PC-3 (cell line): ENCODE data around the gene CELA3B. TPM values are rescaled to one million over a fixed set of nuclear protein-coding genes. Genes with fewer than 3 reads are reported as not detected.
"Not testable (repeated sequence)": the region's sequence is repeated elsewhere in the genome, so short reads cannot be mapped to it uniquely, and the experiment has no call there.

Source experiments
- ATAC-seq: fragments of 200-7000 bp; cut with Tn5 transposase; 2 replicates; pipeline ENCODE4 v1.9.1; 2020; ENCODE audit warnings: mild to moderate bottlenecking, moderate library complexity
- Bru-seq: library from RNA; stranded (reverse); fragments of 400-500 nt; gene quantifications from one replicate; lab custom pipeline; 2021; lab: Mats Ljungman, UMichigan
- BruChase-seq, 2 experiments: library from RNA; stranded (reverse); fragments of 400-500 nt; gene quantifications; one replicate each; lab custom pipeline; 2021; lab: Mats Ljungman, UMichigan
- BruUV-seq: library from RNA; stranded (reverse); fragments of 400-500 nt; replicated peaks from 2 replicates; lab custom pipeline; 2021; lab: Mats Ljungman, UMichigan
- CTCF ChIA-PET: fragments of 300-600 bp; sonication (Branson Sonifier 250); formaldehyde crosslinking; loops from one replicate; lab custom pipeline; 2022; ENCODE audit warnings: antibody characterized with exemption; lab: Charles Lee
- POLR2A ChIA-PET: fragments of 300-600 bp; sonication (Branson Sonifier 250); formaldehyde crosslinking; loops from one replicate; lab custom pipeline; 2022; ENCODE audit warnings: antibody characterized with exemption; ENCODE audit not compliant: unreplicated experiment; lab: Charles Lee
- DNase-seq: peaks from one replicate; pipeline ENCODE4 v3.0.0-alpha.2; 2015
- H2AFZ ChIP-seq: fragments of 300-600 bp; sonication (generic); 2 replicates; pipeline ENCODE4 v1.6.0; 2016; ENCODE audit warnings: antibody characterized with exemption, low read length
- H3F3A ChIP-seq: fragments of 300-600 bp; sonication (generic); one replicate; pipeline ENCODE4 v1.6.0; 2017; ENCODE audit warnings: antibody characterized with exemption, low read length, control low read depth, mild to moderate bottlenecking; ENCODE audit not compliant: unreplicated experiment
- H3K27ac ChIP-seq: fragments of 300-600 bp; sonication (generic); 2 replicates; pipeline ENCODE4 v1.5.1; 2016; ENCODE audit warnings: mild to moderate bottlenecking, low read length
- H3K27me3 ChIP-seq: fragments of 300-600 bp; sonication (generic); 2 replicates; pipeline ENCODE4 v1.6.1; 2016; ENCODE audit warnings: low read length, mixed read lengths
- H3K36me3 ChIP-seq: fragments of 300-600 bp; sonication (generic); 2 replicates; pipeline ENCODE4 v1.6.1; 2016; ENCODE audit warnings: low read depth, mixed run types, low read length, mixed read lengths
- H3K4me1 ChIP-seq: fragments of 300-600 bp; sonication (generic); 2 replicates; pipeline ENCODE4 v1.5.1; 2016; ENCODE audit warnings: low read length; ENCODE audit not compliant: insufficient read depth
- H3K4me2 ChIP-seq: fragments of 300-600 bp; sonication (generic); 2 replicates; pipeline ENCODE4 v1.6.0; 2016; ENCODE audit warnings: low read length
- H3K4me3 ChIP-seq: fragments of 300-600 bp; sonication (generic); 2 replicates; pipeline ENCODE4 v1.5.1; 2016; ENCODE audit warnings: mild to moderate bottlenecking, low read length, mixed read lengths
- H3K79me2 ChIP-seq: fragments of 300-600 bp; sonication (generic); 2 replicates; pipeline ENCODE4 v1.6.1; 2017; ENCODE audit warnings: low read length, mixed read lengths
- H3K9ac ChIP-seq: fragments of 300-600 bp; sonication (generic); 2 replicates; pipeline ENCODE4 v1.6.0; 2016; ENCODE audit warnings: mild to moderate bottlenecking, low read length
- H3K9me2 ChIP-seq: fragments of 300-600 bp; sonication (generic); replicated peaks from 2 replicates; pipeline ENCODE4 v1.6.1; 2016; ENCODE audit warnings: mixed run types, low read length, mixed read lengths
- H3K9me3 ChIP-seq: fragments of 300-600 bp; sonication (generic); 2 replicates; pipeline ENCODE4 v1.6.1; 2016; ENCODE audit warnings: low read length, mixed read lengths
- H4K20me1 ChIP-seq: fragments of 300-600 bp; sonication (generic); 2 replicates; pipeline ENCODE4 v1.6.1; 2016; ENCODE audit warnings: low read length, mixed read lengths
- CTCF ChIP-seq: fragments of 300-600 bp; sonication (generic); conservative IDR thresholded peaks from 2 replicates; pipeline ENCODE4 v1.5.1; 2017; ENCODE audit warnings: antibody characterized with exemption, low read depth, mild to moderate bottlenecking, low read length
- EZH2 ChIP-seq: fragments of 300-600 bp; sonication (generic); IDR thresholded peaks from one replicate; pipeline ENCODE4 v1.6.1; 2017; ENCODE audit warnings: antibody characterized with exemption, mild to moderate bottlenecking, low read length; ENCODE audit not compliant: unreplicated experiment
- EZH2phosphoT487 ChIP-seq: fragments of 300-600 bp; sonication (generic); IDR thresholded peaks from 2 replicates; pipeline ENCODE4 v1.6.1; 2018; ENCODE audit warnings: mild to moderate bottlenecking, antibody characterized with exemption, low read length, borderline replicate concordance
- intact Hi-C: fragments of 100-400 bp; cut with micrococcal nuclease; formaldehyde crosslinking; loops from 2 replicates; pipeline ENCODE4 v1.9.0; 2023
- long read RNA-seq: library from polyadenylated mRNA; unstranded; transcript quantifications from one replicate; pipeline ENCODE4 v2.0.0, GENCODE V29; 2021; ENCODE audit not compliant: unreplicated experiment
- total RNA-seq: library from RNA; depleted of rRNA; stranded (reverse); fragments of >200 nt; gene quantifications from 2 replicates; pipeline ENCODE4 v1.2.3, GENCODE V29; 2014; rRNA removed

The CELA3B gene
- total RNA-seq (not detected in 2 replicates), Bru-seq, nascent RNA (not detected), BruChase-seq, experiment 1, labeled RNA remaining after a 6-hour chase (not detected), BruChase-seq, experiment 2, labeled RNA remaining after a 2-hour chase (not detected)
- long read RNA-seq, partial matches to known transcripts: 0 of 1 reads
- long read RNA-seq, other reads (novel, unspliced or antisense): 1 of 1 reads

- not testable (repeated sequence) for H3K27me3 ChIP-seq, ATAC-seq
Observed at GRCh38 chr1:21976703-21977239, at the start of gene CELA3B. CELA3B (plus strand) TSS chr1:21977022; CDS start chr1:21977040, 18 bp downstream.

GRCh38 chr1:21927533-21928237 is 49.1 kb upstream of the CELA3B start:
- Histone ChIP-seq H3K4me1 (peaks cover 19% of the 10 kb centered on the region), H2AFZ (no peak overlapping the region), H3K9ac (no peak overlapping the region), H3K79me2 (peaks cover 59% of the 10 kb centered on the region), H3K9me2 (no peaks in the 10 kb centered on the region), H3K36me3 (no peaks in the 10 kb centered on the region), H3F3A (no peaks in the 10 kb centered on the region), H3K4me2 (no peak overlapping the region), H3K4me3 (no peak overlapping the region), H4K20me1 (no peaks in the 10 kb centered on the region), H3K27me3 (no peaks in the 10 kb centered on the region), H3K9me3 (no peaks in the 10 kb centered on the region), H3K27ac (no peak overlapping the region)
- ChIA-PET CTCF (no interaction called here), POLR2A (no interaction called here)
- no peak for ATAC-seq
- no TSS peak for BruUV-seq
- intact Hi-C loops: no loop called here
- no peak for DNase-seq
- TF ChIP-seq EZH2 (no peak), CTCF (no peak), EZH2phosphoT487 (no peak)

More at GRCh38 chr1:21976703-21977239, at the start of gene CELA3B:
- H3K4me1 ChIP-seq, H3K9ac ChIP-seq, CTCF ChIA-PET, H3F3A ChIP-seq, H3K9me3 ChIP-seq, DNase-seq, H3K79me2 ChIP-seq, H4K20me1 ChIP-seq, H3K4me3 ChIP-seq, H3K9me2 ChIP-seq, H3K36me3 ChIP-seq, H3K27ac ChIP-seq, H3K4me2 ChIP-seq, POLR2A ChIA-PET, H2AFZ ChIP-seq, intact Hi-C loops, BruUV-seq: not testable (repeated sequence)

GRCh38 chr1:21930080-21930571 is 46.7 kb upstream of the CELA3B start:
- Histone ChIP-seq H3K79me2 (peaks cover 80% of the 10 kb centered on the region), H3K9ac (no peak overlapping the region), H3K4me2 (no peak overlapping the region), H4K20me1 (no peaks in the 10 kb centered on the region), H3K9me3 (no peaks in the 10 kb centered on the region), H3K27ac (no peak overlapping the region), H3K27me3 (no peaks in the 10 kb centered on the region), H3K36me3 (no peaks in the 10 kb centered on the region), H2AFZ (no peak overlapping the region), H3F3A (no peaks in the 10 kb centered on the region), H3K4me3 (no peak overlapping the region), H3K9me2 (no peaks in the 10 kb centered on the region), H3K4me1 (peaks cover 34% of the 10 kb centered on the region)
- intact Hi-C loops: loop anchor here (10.0 kb wide), 1 partner anchor 145 kb away; the partner anchor contains the start of gene USP48
- no TSS peak for BruUV-seq
- ATAC-seq: no peak
- no peak for DNase-seq
- ChIA-PET POLR2A (interaction anchor here (0.6 to 0.7 kb wide), 2 partner anchors 123 to 165 kb away, joined by 3 to 32 read pairs; no protein-coding TSS in a partner anchor), CTCF (interaction anchor here (0.6 kb wide), 1 partner anchor 93 kb away, joined by 3 read pairs; no protein-coding TSS in a partner anchor)
- TF ChIP-seq EZH2phosphoT487 (no peak), CTCF (no peak), EZH2 (no peak)
